Right lobe of liver (tissue), 6 donors: ENCODE results near the gene GFRAL. TPM values are rescaled to one million over a fixed set of nuclear protein-coding genes. Genes with fewer than 3 reads are reported as not detected.

Experiments
- ATAC-seq, 4 donors: fragments of 200-7000 bp; cut with Tn5 transposase; one replicate each; pipeline ENCODE4 v1.9.1; 2020; ENCODE audit warnings: mild to moderate bottlenecking in 4 of 4, moderate library complexity in 4 of 4
- DNase-seq, 3 donors: peaks; one replicate each; pipeline ENCODE4 v3.0.0-alpha.2; 2020
- H3K27ac ChIP-seq, 3 donors: fragments of 200-600 bp; one replicate each; pipeline ENCODE4 v1.8.0; 2022
- H3K27me3 ChIP-seq, 2 donors: fragments of 200-600 bp; one replicate each; pipeline ENCODE4 v1.8.0; 2022
- H3K36me3 ChIP-seq, 4 donors: fragments of 200-600 bp; sonication (generic) in 1 of 4; one replicate each; pipeline versions ENCODE4 v1.5.1 to v1.8.0; 2017 to 2022; ENCODE audit warnings: control low read depth in 1 of 4
- H3K4me1 ChIP-seq, 4 donors: fragments of 200-600 bp; sonication (generic) in 1 of 4; one replicate each; pipeline versions ENCODE4 v1.5.1 to v1.8.0; 2017 to 2022; ENCODE audit warnings: control low read depth in 1 of 4
- H3K4me3 ChIP-seq, 3 donors: fragments of 200-600 bp; one replicate each; pipeline ENCODE4 v1.8.0; 2022
- H3K9me3 ChIP-seq, 4 donors: fragments of 200-600 bp; sonication (generic) in 1 of 4; one replicate each; pipeline versions ENCODE4 v1.5.1 to v1.8.0; 2017 to 2022; ENCODE audit warnings: control low read depth in 1 of 4
- POLR2A ChIP-seq: fragments of 450-650 bp; IDR thresholded peaks from one replicate; pipeline ENCODE4 v1.6.1; 2017; ENCODE audit warnings: antibody characterized with exemption, mild to moderate bottlenecking
- WGBS: methylation state at CpG from one replicate; pipeline ENCODE4 v1.1.6; 2018; ENCODE audit warnings: low coverage, low lambda C conversion rate; ENCODE audit not compliant: insufficient coverage; ENCODE audit errors: missing lambda C conversion rate; 5-methylcytosine and 5-hydroxymethylcytosine counted together
- intact Hi-C, 2 donors: fragments of 100-400 bp; cut with DNase I; formaldehyde crosslinking; loops; one replicate each; pipeline versions ENCODE4 v1.11.2 to v1.14.1; 2022
- total RNA-seq, 6 experiments: library from RNA; depleted of rRNA in 2 of 6; stranded (reverse); fragments of >200 nt in 2 of 6; fragmentation: NEBNext Ultra II Directional in 3 of 6; extraction: Animal tissue kit (Norgen Biotek cat#: 25700) in 3 of 6; gene quantifications; one replicate each; pipeline versions ENCODE4 v1.1.0 to v1.2.4, GENCODE V29; 2016 to 2023
- TF ChIP-seq, protein P1 (sequence below), 4 donors: fragments of 200-600 bp in 3 of 4; fragments of 450-650 bp in 1 of 4; IDR thresholded peaks; one replicate each; pipeline versions ENCODE4 v1.5.1 to v1.8.0; 2016 to 2022; ENCODE audit warnings: antibody characterized with exemption in 4 of 4, mild to moderate bottlenecking in 2 of 4
- donor health status: DM: no; HTN: yes; CAD: no.
- donor health status: DM: no; HTN: no; CAD: no.
- donor health status: DM: no; HTN: no; CAD: no.
- donor health status: DM: no; HTN: yes; CAD: no.
- donor health status: DM: no; HTN: yes; CAD: no.

The GFRAL gene
- total RNA-seq, 6 experiments from 2014 or later, result not detected

DNA sequence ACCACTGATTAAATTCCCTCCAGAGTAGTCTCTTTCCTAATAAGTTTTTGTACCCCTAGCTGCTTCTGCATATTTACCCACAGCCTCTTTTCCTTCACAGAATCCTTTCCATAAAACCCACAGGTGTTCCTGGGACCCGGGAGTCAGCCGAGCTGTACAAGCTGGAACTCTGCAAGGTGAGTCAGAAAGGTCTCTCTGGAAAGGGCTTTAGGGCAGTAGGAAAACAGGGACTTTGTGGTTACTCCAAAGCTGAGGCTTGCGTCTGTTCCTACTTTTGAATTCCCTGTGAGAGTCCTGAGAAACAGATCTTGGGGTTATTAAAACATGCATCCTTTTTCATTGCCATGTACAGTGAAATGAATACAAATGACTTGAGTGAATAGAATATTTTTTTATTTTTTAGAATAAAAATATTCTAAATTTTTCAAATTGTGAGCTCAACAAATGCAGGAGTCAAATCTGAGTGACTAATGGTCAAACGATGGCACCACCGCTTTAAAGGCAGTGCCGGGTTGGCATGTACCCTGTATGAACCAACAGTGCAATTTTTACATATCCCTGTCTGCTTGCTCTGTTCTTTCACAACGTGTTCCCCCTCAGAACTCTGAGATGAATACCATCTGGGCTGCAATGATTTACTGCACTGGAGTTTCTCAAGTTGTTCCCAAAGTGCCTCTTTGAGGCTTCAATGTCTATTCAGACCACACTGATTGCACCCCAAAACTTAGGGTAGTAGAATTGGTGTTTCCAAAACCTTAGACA lies 78.4 kb downstream of the GFRAL start:
- TF ChIP-seq, protein P1, sequence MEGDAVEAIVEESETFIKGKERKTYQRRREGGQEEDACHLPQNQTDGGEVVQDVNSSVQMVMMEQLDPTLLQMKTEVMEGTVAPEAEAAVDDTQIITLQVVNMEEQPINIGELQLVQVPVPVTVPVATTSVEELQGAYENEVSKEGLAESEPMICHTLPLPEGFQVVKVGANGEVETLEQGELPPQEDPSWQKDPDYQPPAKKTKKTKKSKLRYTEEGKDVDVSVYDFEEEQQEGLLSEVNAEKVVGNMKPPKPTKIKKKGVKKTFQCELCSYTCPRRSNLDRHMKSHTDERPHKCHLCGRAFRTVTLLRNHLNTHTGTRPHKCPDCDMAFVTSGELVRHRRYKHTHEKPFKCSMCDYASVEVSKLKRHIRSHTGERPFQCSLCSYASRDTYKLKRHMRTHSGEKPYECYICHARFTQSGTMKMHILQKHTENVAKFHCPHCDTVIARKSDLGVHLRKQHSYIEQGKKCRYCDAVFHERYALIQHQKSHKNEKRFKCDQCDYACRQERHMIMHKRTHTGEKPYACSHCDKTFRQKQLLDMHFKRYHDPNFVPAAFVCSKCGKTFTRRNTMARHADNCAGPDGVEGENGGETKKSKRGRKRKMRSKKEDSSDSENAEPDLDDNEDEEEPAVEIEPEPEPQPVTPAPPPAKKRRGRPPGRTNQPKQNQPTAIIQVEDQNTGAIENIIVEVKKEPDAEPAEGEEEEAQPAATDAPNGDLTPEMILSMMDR (IDR thresholded peaks at IDR 0.05), result no peak
- no peak for TF ChIP-seq POLR2A
- intact Hi-C loops, result no loop called here
- no peaks in the 10 kb centered on the region for H3K27me3 ChIP-seq
- no peak for DNase-seq
- H3K4me1 ChIP-seq, result no peaks in the 10 kb centered on the region
- no peak for ATAC-seq
- H3K36me3 ChIP-seq, result no peaks in the 10 kb centered on the region
- no peak overlapping the region for H3K4me3 ChIP-seq
- no peaks in the 10 kb centered on the region for H3K9me3 ChIP-seq
- H3K27ac ChIP-seq, result no peak overlapping the region
- WGBS, result 46% methylated on average over 7 of the region's 7 CpGs

DNA sequence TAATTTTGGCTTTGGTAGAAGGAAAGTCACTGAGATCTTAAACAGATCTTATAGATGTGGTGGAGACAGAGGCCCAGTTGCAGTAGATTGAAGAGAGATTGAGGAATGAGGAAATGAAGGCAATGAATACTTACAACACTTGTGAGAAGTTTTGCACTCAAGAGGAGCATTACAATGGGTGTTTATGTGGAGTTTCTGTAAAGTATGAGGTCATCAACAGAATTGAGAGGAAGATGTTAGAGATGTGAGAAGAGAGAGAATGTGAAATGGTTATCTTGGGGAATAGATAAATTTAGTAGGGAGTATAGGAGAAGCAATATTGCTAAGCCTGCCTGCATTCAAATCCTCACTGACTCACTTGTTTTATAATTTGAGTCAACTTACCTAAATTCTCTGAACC lies 83.4 kb downstream of the GFRAL start:
- H3K9me3 ChIP-seq, result no peaks in the 10 kb centered on the region
- H3K4me1 ChIP-seq, result no peaks in the 10 kb centered on the region
- no peak overlapping the region for H3K4me3 ChIP-seq
- H3K27ac ChIP-seq, result no peak overlapping the region
- DNase-seq (no peak), ATAC-seq (no peak)
- intact Hi-C loops, result no loop called here
- TF ChIP-seq, protein P1 (IDR thresholded peaks at IDR 0.05), result no peak
- TF ChIP-seq POLR2A, result no peak
- no peaks in the 10 kb centered on the region for H3K27me3 ChIP-seq
- H3K36me3 ChIP-seq, result no peaks in the 10 kb centered on the region

DNA sequence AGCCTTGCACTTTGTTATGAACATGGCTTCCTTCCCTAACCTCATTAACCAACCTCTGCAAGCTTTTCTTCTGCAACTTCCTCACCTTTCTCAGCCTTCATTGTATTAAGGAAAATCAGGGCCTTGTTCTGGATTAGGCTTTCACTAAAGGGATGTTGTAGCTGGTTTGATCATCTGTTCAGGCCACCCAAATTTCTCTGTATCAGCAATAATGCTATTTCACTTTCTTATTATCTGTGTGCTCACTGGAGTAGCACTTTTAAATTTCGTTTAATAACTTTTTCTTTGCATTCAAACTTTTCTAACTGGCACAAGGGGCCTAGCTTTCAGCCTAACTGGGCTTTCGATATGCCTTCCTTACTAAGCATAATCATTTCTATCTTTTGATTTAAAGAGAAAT lies 96.7 kb downstream of the GFRAL start:
- Histone ChIP-seq H3K4me3 (no peak overlapping the region), H3K4me1 (no peaks in the 10 kb centered on the region)

DNA sequence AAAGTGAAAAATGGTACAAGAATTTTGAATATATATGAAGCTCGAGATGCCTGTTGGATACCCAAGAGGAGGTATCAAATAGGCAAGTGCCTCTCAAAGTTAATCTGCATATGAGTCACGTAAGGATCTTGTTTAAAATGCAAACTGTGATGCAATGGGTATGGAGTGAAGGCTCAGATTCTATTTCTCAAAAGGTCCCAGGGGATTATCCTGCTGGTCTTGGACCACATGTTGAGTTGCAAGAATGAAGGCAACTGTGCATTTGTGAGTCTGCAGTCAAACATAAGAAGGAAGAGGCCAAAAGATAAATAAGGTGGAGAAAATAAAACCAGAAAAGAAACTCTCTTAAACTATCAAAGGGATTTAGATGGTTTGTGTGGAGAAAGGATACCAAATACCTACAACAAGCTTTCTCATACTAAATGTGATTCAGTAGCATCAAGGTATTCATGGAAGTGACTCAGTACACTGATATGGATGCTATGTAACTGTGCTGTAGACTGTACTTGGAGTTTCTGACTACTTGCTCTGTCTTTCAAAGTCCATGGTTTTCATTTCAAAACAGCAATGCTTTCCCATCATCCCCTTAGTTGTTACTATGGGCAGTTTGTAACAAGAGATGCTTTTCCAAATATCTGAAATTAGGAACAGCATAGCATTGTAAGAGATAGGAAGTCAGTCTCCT lies 106.3 kb downstream of the GFRAL start:
- intact Hi-C loops, result no loop called here
- no peaks in the 10 kb centered on the region for H3K27me3 ChIP-seq

More for the DNA sequence above, 96.7 kb downstream of the GFRAL start:
- intact Hi-C loops, result no loop called here
- Histone ChIP-seq H3K27me3 (no peaks in the 10 kb centered on the region), H3K9me3 (no peaks in the 10 kb centered on the region), H3K27ac (no peak overlapping the region), H3K36me3 (no peaks in the 10 kb centered on the region)
- ATAC-seq, result no peak
- no peak for DNase-seq
- WGBS, result 15% methylated on average over 1 of the region's 2 CpGs
- TF ChIP-seq POLR2A, result no peak
- TF ChIP-seq, protein P1 (IDR thresholded peaks at IDR 0.05), result no peak

More for the DNA sequence above, 106.3 kb downstream of the GFRAL start:
- ATAC-seq (no peak), DNase-seq (no peak)
- TF ChIP-seq, protein P1 (IDR thresholded peaks at IDR 0.05), result no peak
- TF ChIP-seq POLR2A, result no peak
- Histone ChIP-seq H3K36me3 (no peaks in the 10 kb centered on the region), H3K4me3 (no peak overlapping the region), H3K27ac (no peak overlapping the region), H3K9me3 (no peaks in the 10 kb centered on the region), H3K4me1 (no peaks in the 10 kb centered on the region)
- 31% methylated on average over 2 of the region's 2 CpGs for WGBS
